Chondrocyte (in vitro differentiated cells): Measurements from ENCODE around the gene KATNAL2. TPM values are rescaled to one million over a fixed set of nuclear protein-coding genes. Genes with fewer than 3 reads are reported as not detected.

Source experiments
- DNase-seq: peaks from one replicate; pipeline ENCODE4 v3.0.0; 2021; ENCODE audit warnings: mixed read lengths, low spot score
- H3K27ac Mint-ChIP-seq: one replicate; pipeline ENCODE4 v1.8.0; 2021; ENCODE audit warnings: mild to moderate bottlenecking, moderate library complexity, mixed read lengths; ENCODE audit not compliant: unreplicated experiment
- H3K27me3 Mint-ChIP-seq: 2 replicates; pipeline ENCODE4 v1.8.0; 2021; ENCODE audit warnings: low read depth, mixed read lengths
- H3K36me3 Mint-ChIP-seq: 2 replicates; pipeline ENCODE4 v1.8.0; 2021; ENCODE audit warnings: low read depth, mixed read lengths
- H3K4me1 Mint-ChIP-seq: 2 replicates; pipeline ENCODE4 v1.8.0; 2021; ENCODE audit warnings: low read depth, mild to moderate bottlenecking, mixed read lengths
- H3K4me3 Mint-ChIP-seq: one replicate; pipeline ENCODE4 v1.8.0; 2021; ENCODE audit warnings: mild to moderate bottlenecking, moderate library complexity, mixed read lengths; ENCODE audit not compliant: unreplicated experiment
- H3K9me3 Mint-ChIP-seq: 2 replicates; pipeline ENCODE4 v1.8.0; 2021; ENCODE audit warnings: low read depth, mixed read lengths
- total RNA-seq: library from RNA; stranded (reverse); gene quantifications from 3 replicates; pipeline ENCODE4 v1.2.1, GENCODE V29; 2021
- TF ChIP-seq, protein P1 (sequence below): fragments of 200-600 bp; sonication (generic); IDR thresholded peaks from 2 replicates; pipeline ENCODE4 v1.5.0; 2021; ENCODE audit warnings: antibody characterized with exemption, mild to moderate bottlenecking, moderate library complexity

KATNAL2 gene
- total RNA-seq, 1 donor from 2014 or later, result 7.4 TPM

DNA sequence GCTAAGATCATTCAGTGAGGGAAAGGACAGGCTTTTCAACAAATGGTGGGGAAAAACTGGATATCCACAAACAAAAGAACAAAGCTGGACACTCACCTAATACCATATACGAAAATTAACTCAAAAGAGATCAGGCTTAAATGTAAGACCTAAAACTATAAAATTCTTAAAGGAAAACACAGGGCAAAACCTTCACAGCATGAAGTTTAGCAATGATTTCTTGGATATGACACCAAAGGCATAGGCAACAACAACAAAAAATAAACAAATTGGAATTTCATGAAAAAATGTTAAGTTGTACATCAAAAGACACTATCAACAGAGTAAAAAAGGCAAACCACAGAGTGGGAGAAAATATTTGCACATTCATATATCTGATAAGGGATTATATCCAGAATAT, 28.4 kb upstream of the KATNAL2 start:
- peaks cover 19% of the 10 kb centered on the region for H3K36me3 Mint-ChIP-seq
- TF ChIP-seq, protein P1, sequence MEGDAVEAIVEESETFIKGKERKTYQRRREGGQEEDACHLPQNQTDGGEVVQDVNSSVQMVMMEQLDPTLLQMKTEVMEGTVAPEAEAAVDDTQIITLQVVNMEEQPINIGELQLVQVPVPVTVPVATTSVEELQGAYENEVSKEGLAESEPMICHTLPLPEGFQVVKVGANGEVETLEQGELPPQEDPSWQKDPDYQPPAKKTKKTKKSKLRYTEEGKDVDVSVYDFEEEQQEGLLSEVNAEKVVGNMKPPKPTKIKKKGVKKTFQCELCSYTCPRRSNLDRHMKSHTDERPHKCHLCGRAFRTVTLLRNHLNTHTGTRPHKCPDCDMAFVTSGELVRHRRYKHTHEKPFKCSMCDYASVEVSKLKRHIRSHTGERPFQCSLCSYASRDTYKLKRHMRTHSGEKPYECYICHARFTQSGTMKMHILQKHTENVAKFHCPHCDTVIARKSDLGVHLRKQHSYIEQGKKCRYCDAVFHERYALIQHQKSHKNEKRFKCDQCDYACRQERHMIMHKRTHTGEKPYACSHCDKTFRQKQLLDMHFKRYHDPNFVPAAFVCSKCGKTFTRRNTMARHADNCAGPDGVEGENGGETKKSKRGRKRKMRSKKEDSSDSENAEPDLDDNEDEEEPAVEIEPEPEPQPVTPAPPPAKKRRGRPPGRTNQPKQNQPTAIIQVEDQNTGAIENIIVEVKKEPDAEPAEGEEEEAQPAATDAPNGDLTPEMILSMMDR, result no peak
- H3K27me3 Mint-ChIP-seq, result no peaks in the 10 kb centered on the region
- H3K4me1 Mint-ChIP-seq, result no peaks in the 10 kb centered on the region
- H3K27ac Mint-ChIP-seq, result no peak overlapping the region
- no peak overlapping the region for H3K4me3 Mint-ChIP-seq
- H3K9me3 Mint-ChIP-seq, result peaks cover 21% of the 10 kb centered on the region
- DNase-seq, result no peak

DNA sequence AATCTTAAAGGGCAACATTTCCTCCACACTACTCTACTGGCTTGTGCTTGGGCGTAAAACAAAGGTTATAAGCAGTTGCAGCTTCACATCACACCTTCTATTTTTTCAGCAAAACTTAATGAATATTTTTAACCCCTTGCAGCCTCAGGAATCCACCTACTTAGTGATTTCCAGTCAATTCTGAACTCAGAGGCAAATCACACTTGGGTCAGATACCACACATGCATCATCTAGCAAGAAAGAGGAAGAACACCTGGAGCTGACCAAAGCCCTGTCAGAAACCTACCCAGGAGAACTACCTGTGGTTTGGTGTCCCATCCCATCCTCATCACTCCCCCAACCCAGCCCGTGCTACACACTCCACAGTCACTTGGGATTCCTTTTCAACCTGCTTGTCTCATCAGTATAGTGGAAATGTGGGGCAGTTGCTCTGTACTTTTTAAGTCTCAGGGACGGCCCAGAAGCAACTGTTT, 25.6 kb upstream of the KATNAL2 start:
- TF ChIP-seq, protein P1, result no peak
- Mint-ChIP-seq H3K9me3 (peaks cover 21% of the 10 kb centered on the region), H3K27me3 (no peaks in the 10 kb centered on the region)

DNA sequence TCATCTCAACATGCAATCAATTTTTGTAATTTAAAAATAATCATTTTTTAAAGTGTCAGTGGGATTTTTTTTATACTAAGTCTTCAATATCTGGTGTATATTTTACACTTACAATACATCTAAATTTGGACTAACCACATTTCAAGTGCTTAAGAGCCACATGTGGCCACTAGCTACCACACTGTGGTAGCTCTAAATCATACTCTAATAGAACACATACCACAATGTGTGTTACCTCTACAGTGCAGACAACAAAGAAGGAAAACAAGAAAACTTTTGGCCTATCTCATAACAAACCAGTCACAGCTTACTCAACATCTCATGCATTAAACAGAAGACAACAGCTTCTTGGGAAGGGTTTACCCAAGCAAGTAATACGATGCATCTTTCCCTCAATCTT, 24.6 kb upstream of the KATNAL2 start:
- TF ChIP-seq, protein P1, result no peak
- H3K27me3 Mint-ChIP-seq, result no peaks in the 10 kb centered on the region

More for the DNA sequence above, 25.6 kb upstream of the KATNAL2 start:
- H3K4me3 Mint-ChIP-seq, result no peak overlapping the region
- H3K4me1 Mint-ChIP-seq, result peaks cover 4% of the 10 kb centered on the region
- DNase-seq, result no peak
- H3K36me3 Mint-ChIP-seq, result peaks cover 19% of the 10 kb centered on the region
- H3K27ac Mint-ChIP-seq, result no peak overlapping the region

DNA sequence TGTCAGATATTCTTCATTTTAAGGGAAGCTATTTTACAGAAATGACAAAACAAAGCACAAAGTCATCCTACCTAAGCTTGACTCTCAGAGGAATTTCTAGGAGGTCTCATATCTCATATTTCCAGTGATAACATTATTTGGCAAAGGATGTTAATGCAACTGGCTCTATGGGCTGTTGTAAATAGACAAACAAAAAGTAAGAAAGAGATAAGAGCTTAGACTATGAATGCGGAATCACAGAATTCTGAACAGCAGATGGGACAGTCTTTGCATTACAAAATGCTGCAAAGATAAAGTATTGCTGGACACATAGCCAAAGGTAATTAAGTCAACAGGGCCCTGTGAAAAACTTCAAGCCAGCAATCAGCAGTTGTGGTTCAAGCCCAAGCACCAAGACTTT, 24.0 kb upstream of the KATNAL2 start:
- TF ChIP-seq, protein P1, result no peak
- Mint-ChIP-seq H3K27me3 (no peaks in the 10 kb centered on the region), H3K4me3 (no peak overlapping the region), H3K9me3 (peaks cover 15% of the 10 kb centered on the region), H3K36me3 (peaks cover 16% of the 10 kb centered on the region), H3K27ac (no peak overlapping the region), H3K4me1 (peaks cover 8% of the 10 kb centered on the region)
- DNase-seq, result no peak

More for the DNA sequence above, 24.6 kb upstream of the KATNAL2 start:
- peaks cover 8% of the 10 kb centered on the region for H3K4me1 Mint-ChIP-seq
- peaks cover 19% of the 10 kb centered on the region for H3K36me3 Mint-ChIP-seq
- H3K9me3 Mint-ChIP-seq, result peaks cover 19% of the 10 kb centered on the region
- no peak overlapping the region for H3K4me3 Mint-ChIP-seq
- DNase-seq, result no peak
- no peak overlapping the region for H3K27ac Mint-ChIP-seq

DNA sequence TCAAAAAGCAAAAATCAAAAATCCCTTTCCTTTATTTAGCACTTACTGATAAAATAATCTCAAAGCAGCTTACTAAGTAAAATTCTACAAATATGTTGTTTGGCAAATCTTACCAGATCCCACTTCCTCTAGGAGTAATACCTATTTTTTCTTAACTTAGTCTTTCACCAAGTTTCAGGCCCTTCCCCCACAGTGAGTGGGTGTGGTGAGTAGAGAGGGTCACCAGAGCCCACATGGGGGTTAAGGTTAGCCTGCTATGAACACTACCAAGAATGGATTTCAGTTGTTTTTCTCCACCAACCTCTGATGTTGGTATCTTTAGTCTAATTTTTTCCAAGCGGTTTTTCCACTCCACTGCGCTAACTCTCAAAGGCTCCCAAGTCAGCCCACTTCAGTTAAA, 23.3 kb upstream of the KATNAL2 start:
- peaks cover 9% of the 10 kb centered on the region for H3K9me3 Mint-ChIP-seq
- DNase-seq, result no peak
- no peaks in the 10 kb centered on the region for H3K27me3 Mint-ChIP-seq
- peaks cover 11% of the 10 kb centered on the region for H3K36me3 Mint-ChIP-seq
- TF ChIP-seq, protein P1, result no peak
- no peak overlapping the region for H3K27ac Mint-ChIP-seq
- no peak overlapping the region for H3K4me3 Mint-ChIP-seq
- H3K4me1 Mint-ChIP-seq, result peaks cover 9% of the 10 kb centered on the region
